Ishikawa (cell line): ENCODE results near the gene HRH2.

ENCODE experiments used
- CEBPB ChIP-seq: IDR thresholded peaks from 2 replicates; pipeline ENCODE4 v1.6.1; 2012
- EGR1 ChIP-seq: IDR thresholded peaks from 2 replicates; pipeline ENCODE4 v1.6.1; 2012
- EP300 ChIP-seq: IDR thresholded peaks from 2 replicates; pipeline ENCODE4 v1.6.1; 2012; ENCODE audit warnings: borderline replicate concordance
- NFIC ChIP-seq: IDR thresholded peaks from 2 replicates; pipeline ENCODE4 v1.6.1; 2012
- RAD21 ChIP-seq: IDR thresholded peaks from 2 replicates; pipeline ENCODE4 v1.6.1; 2012; ENCODE audit warnings: low read depth
- TAF1 ChIP-seq: IDR thresholded peaks from 2 replicates; pipeline ENCODE4 v1.6.1; 2012; ENCODE audit warnings: low read depth, mild to moderate bottlenecking
- TCF12 ChIP-seq: IDR thresholded peaks from 2 replicates; pipeline ENCODE4 v1.6.1; 2012; ENCODE audit warnings: low read depth
- TEAD4 ChIP-seq: IDR thresholded peaks from 2 replicates; pipeline ENCODE4 v1.6.1; 2012
- YY1 ChIP-seq: IDR thresholded peaks from 2 replicates; pipeline ENCODE4 v1.6.1; 2012; ENCODE audit warnings: low read depth
- TF ChIP-seq, protein P1 (sequence below): IDR thresholded peaks from 2 replicates; pipeline ENCODE4 v1.6.1; 2012
- TF ChIP-seq, protein P2 (sequence below): IDR thresholded peaks from 2 replicates; pipeline ENCODE4 v1.6.1; 2012; ENCODE audit warnings: low read depth, mild to moderate bottlenecking

DNA sequence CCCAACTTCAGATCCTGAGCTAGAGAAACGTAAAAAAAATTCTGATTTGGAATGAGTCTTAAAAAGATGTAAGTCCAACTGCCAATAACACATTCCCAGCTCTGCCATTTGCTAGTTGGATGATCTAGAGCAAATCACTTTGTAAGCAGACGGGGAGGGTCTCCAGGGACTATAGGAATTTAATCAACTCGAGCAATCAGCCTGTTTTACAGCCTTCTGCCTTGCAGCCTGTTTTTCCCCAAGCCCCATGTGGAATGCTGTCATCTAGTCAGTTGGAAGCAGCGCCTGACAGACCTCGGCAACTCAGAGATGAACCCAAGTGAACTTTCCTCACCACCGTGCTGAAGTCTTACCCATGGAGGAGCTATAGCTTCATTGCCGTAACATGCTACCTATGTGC is 34.8 kb upstream of the HRH2 start:
- TF ChIP-seq NFIC (no peak), EP300 (no peak), TAF1 (no peak), YY1 (no peak), RAD21 (no peak), CEBPB (no peak), TCF12 (no peak), EGR1 (no peak), TEAD4 (no peak)
- TF ChIP-seq, protein P1, sequence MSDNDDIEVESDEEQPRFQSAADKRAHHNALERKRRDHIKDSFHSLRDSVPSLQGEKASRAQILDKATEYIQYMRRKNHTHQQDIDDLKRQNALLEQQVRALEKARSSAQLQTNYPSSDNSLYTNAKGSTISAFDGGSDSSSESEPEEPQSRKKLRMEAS: no peak
- TF ChIP-seq, protein P2, sequence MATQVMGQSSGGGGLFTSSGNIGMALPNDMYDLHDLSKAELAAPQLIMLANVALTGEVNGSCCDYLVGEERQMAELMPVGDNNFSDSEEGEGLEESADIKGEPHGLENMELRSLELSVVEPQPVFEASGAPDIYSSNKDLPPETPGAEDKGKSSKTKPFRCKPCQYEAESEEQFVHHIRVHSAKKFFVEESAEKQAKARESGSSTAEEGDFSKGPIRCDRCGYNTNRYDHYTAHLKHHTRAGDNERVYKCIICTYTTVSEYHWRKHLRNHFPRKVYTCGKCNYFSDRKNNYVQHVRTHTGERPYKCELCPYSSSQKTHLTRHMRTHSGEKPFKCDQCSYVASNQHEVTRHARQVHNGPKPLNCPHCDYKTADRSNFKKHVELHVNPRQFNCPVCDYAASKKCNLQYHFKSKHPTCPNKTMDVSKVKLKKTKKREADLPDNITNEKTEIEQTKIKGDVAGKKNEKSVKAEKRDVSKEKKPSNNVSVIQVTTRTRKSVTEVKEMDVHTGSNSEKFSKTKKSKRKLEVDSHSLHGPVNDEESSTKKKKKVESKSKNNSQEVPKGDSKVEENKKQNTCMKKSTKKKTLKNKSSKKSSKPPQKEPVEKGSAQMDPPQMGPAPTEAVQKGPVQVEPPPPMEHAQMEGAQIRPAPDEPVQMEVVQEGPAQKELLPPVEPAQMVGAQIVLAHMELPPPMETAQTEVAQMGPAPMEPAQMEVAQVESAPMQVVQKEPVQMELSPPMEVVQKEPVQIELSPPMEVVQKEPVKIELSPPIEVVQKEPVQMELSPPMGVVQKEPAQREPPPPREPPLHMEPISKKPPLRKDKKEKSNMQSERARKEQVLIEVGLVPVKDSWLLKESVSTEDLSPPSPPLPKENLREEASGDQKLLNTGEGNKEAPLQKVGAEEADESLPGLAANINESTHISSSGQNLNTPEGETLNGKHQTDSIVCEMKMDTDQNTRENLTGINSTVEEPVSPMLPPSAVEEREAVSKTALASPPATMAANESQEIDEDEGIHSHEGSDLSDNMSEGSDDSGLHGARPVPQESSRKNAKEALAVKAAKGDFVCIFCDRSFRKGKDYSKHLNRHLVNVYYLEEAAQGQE: no peak
